Uterus (tissue), 4 donors: Measurements from ENCODE around the gene TSPAN9. TPM values are rescaled to one million over a fixed set of nuclear protein-coding genes. Genes with fewer than 3 reads are reported as not detected.

Experiments
- DNase-seq, 2 donors: peaks; one replicate each; pipeline ENCODE4 v3.0.0-alpha.2; 2019 to 2020
- H3K27ac ChIP-seq, 2 donors: fragments of 200-600 bp; sonication (generic); 1 replicate in 1 of 2; 2 replicates in 1 of 2; pipeline ENCODE4 v1.5.1; 2016 to 2018
- H3K27me3 ChIP-seq, 2 donors: fragments of 200-600 bp; sonication (generic); one replicate each; pipeline ENCODE4 v1.5.1; 2018 to 2019; ENCODE audit warnings: control low read depth in 1 of 2
- H3K36me3 ChIP-seq, 2 donors: fragments of 200-600 bp; sonication (generic); one replicate each; pipeline ENCODE4 v1.5.1; 2019; ENCODE audit warnings: control low read depth in 1 of 2
- H3K4me1 ChIP-seq, 2 donors: fragments of 200-600 bp; sonication (generic); one replicate each; pipeline ENCODE4 v1.5.1; 2018 to 2019; ENCODE audit warnings: control low read depth in 1 of 2
- H3K4me3 ChIP-seq, 2 donors: fragments of 200-600 bp; sonication (generic); 1 replicate in 1 of 2; 2 replicates in 1 of 2; pipeline ENCODE4 v1.5.1; 2018 to 2019; ENCODE audit warnings: mild to moderate bottlenecking in 1 of 2
- H3K9me3 ChIP-seq, 2 donors: fragments of 200-600 bp; sonication (generic); one replicate each; pipeline ENCODE4 v1.5.1; 2019; ENCODE audit warnings: control low read depth in 1 of 2
- POLR2A ChIP-seq, 2 donors: fragments of 450-650 bp; IDR thresholded peaks; one replicate each; pipeline ENCODE4 v1.6.1; 2016; ENCODE audit warnings: antibody characterized with exemption in 2 of 2, mild to moderate bottlenecking in 1 of 2, moderate library complexity in 1 of 2
- intact Hi-C: fragments of 100-400 bp; cut with DNase I; formaldehyde crosslinking; loops from one replicate; pipeline ENCODE4 v1.15.1; 2023; ENCODE audit warnings: low total_unique reads
- total RNA-seq, 4 donors: library from RNA; depleted of rRNA in 3 of 4; stranded (reverse); fragments of >200 nt in 3 of 4; gene quantifications; one replicate each; pipeline versions ENCODE4 v1.1.0 to v1.2.4, GENCODE V29; 2014 to 2023
- TF ChIP-seq, protein P1 (sequence below), 4 experiments: fragments of 200-600 bp in 2 of 4; fragments of 450-650 bp in 2 of 4; sonication (generic) in 2 of 4; IDR thresholded peaks; one replicate each; pipeline ENCODE4 v1.5.1; 2016 to 2019; ENCODE audit warnings: antibody characterized with exemption in 4 of 4, mild to moderate bottlenecking in 2 of 4, moderate library complexity in 1 of 4
- donor health status: DM: yes; HTN: yes; CAD: no.

The TSPAN9 gene
- total RNA-seq, 4 donors from 2014 or later, result 47.9 to 106 (median 65.1) TPM

DNA sequence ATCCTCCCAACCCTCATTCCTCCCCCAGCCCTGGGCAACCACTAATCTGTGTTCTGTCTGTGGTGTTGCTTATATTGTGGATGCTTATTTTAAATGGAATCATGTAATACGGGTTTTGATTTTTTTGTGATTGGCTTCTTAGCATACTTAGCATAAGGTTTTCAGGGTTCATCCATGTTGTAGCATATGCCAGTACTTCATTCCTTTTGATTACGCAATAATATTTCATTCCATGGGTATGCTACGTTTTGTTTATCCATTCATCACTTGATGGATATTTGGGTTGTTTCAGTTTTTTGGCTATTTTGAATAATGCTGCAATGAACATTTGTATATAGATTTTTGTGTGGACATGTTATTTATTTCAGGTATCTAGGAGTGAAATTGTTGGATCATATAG is 82.9 kb downstream of the TSPAN9 start:
- Histone ChIP-seq H3K9me3 (no peaks in the 10 kb centered on the region), H3K4me3 (no peak overlapping the region), H3K4me1 (peaks cover 0 to 11% of the 10 kb centered on the region in 2 donors), H3K27ac (peak overlapping the region in 1 of 2 donors; percentile 96), H3K27me3 (no peaks in the 10 kb centered on the region), H3K36me3 (no peaks in the 10 kb centered on the region)
- TF ChIP-seq, protein P1, sequence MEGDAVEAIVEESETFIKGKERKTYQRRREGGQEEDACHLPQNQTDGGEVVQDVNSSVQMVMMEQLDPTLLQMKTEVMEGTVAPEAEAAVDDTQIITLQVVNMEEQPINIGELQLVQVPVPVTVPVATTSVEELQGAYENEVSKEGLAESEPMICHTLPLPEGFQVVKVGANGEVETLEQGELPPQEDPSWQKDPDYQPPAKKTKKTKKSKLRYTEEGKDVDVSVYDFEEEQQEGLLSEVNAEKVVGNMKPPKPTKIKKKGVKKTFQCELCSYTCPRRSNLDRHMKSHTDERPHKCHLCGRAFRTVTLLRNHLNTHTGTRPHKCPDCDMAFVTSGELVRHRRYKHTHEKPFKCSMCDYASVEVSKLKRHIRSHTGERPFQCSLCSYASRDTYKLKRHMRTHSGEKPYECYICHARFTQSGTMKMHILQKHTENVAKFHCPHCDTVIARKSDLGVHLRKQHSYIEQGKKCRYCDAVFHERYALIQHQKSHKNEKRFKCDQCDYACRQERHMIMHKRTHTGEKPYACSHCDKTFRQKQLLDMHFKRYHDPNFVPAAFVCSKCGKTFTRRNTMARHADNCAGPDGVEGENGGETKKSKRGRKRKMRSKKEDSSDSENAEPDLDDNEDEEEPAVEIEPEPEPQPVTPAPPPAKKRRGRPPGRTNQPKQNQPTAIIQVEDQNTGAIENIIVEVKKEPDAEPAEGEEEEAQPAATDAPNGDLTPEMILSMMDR (IDR thresholded peaks at IDR 0.05), result no peak
- no peak for TF ChIP-seq POLR2A (IDR thresholded peaks at IDR 0.05)
- no peak for DNase-seq
- intact Hi-C loops, result no loop called here

DNA sequence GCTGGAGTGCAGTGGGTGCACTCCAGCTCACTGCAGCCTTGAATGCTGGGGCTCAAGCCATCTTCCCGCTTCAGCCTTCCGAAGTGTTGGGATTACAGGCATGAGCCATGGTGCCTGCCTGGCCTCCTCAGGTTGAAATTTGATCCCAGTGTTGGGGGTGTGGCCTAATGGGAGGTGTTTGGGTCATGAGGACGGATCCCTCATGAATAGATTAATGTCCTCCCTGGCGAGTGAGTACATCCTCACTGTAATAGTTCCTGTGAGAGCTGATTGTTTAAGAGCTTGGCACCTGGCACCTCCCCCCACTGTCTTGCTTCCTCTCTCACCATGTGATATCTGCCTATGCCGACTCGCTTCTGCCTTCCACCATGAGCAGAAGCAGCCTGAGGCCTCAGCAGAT is 84.7 kb downstream of the TSPAN9 start:
- TF ChIP-seq, protein P1 (IDR thresholded peaks at IDR 0.05), result no peak
- TF ChIP-seq POLR2A (IDR thresholded peaks at IDR 0.05), result no peak
- no peak overlapping the region for H3K27ac ChIP-seq
- intact Hi-C loops, result no loop called here
- H3K9me3 ChIP-seq, result no peaks in the 10 kb centered on the region
- DNase-seq, result no peak
- no peaks in the 10 kb centered on the region for H3K36me3 ChIP-seq
- H3K4me3 ChIP-seq, result no peak overlapping the region
- peaks cover 0 to 11% of the 10 kb centered on the region in 2 donors for H3K4me1 ChIP-seq
- no peaks in the 10 kb centered on the region for H3K27me3 ChIP-seq

DNA sequence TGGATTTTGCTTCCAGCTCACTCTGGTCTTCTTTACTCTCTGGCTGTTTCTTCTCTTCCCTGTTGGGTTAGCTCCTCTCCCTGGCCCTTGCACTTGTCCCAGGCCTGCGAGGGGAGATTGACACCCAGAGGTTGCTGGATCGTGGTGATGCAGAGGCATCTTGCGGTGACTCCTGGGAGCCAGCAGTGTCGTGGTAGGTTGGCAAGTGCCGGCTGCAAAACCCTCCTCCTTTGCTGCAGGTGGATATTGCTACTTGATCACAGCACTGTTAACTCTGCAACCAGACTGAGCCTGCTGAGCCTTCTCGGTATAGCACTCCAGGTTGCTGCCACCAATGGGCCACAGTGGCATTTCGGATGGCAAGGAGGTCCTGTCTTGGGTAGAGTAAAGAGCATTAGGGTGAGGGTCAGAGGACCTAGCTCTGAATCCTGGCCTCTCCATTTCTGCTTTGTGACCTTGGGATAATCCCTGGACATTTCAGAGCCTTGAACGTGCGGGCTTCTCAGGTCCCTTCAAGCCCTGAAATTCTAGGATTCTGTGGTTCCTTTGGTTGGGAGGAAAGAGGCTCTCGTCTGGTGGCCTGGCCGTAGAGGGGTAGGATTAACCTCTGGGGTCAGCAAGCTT is 87.4 kb downstream of the TSPAN9 start:
- TF ChIP-seq, protein P1 (IDR thresholded peaks at IDR 0.05), result no peak
- TF ChIP-seq POLR2A (IDR thresholded peaks at IDR 0.05), result no peak
- H3K9me3 ChIP-seq, result no peaks in the 10 kb centered on the region
- H3K27ac ChIP-seq, result no peak overlapping the region
- DNase-seq, result no peak
- H3K27me3 ChIP-seq, result no peaks in the 10 kb centered on the region
- intact Hi-C loops, result no loop called here
- no peak overlapping the region for H3K4me3 ChIP-seq
- H3K4me1 ChIP-seq, result peaks cover 0 to 5% of the 10 kb centered on the region in 2 donors
- H3K36me3 ChIP-seq, result no peaks in the 10 kb centered on the region

DNA sequence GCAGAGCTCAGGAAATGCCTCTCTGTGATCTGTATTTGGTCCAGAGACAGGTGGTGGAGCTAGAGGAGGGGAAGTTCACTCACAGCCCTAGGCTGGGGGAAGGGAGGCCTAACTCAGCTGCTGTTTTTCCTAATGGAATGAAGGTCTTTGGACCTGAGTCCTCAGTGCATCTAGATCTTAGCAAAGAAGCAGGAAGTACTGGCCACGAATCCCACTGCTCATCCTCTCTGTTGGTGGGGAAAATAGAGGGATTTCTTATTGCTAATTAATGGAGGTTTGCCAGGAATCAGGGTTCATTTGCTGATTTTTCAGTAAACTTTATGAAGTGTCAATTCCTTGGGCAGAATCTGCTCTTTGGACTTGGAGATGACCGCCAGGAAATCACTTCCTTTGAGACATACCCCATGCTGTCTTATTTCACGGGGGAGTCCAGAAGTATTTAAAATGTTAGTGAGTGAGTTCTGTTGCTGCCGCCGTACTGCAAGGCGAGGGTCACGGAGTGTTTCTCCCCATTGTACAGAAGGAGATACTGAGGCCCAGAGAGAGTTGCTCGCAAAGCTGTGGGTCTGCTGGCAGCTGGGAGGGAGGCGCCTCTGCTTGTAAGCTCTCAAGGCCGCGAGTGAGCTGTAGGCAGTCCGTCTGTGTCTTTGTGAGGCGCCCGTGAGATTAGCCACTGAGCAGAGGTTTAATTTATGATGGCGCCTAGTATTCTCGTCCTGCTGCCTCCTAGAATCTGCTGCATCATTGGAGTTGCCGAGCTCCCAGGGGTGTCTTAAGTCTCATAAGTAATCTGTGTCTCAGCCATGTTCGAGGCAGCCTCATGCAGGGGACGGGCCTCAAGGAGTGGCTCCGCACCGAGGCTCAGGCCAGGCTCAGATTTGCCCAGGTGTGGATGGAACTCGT is 88.2 kb downstream of the TSPAN9 start:
- Histone ChIP-seq H3K27me3 (no peaks in the 10 kb centered on the region), H3K36me3 (no peaks in the 10 kb centered on the region), H3K4me1 (no peaks in the 10 kb centered on the region), H3K9me3 (no peaks in the 10 kb centered on the region), H3K4me3 (no peak overlapping the region), H3K27ac (no peak overlapping the region)
- TF ChIP-seq, protein P1 (IDR thresholded peaks at IDR 0.05), result no peak
- no peak for TF ChIP-seq POLR2A (IDR thresholded peaks at IDR 0.05)
- no peak for DNase-seq
- intact Hi-C loops, result no loop called here

DNA sequence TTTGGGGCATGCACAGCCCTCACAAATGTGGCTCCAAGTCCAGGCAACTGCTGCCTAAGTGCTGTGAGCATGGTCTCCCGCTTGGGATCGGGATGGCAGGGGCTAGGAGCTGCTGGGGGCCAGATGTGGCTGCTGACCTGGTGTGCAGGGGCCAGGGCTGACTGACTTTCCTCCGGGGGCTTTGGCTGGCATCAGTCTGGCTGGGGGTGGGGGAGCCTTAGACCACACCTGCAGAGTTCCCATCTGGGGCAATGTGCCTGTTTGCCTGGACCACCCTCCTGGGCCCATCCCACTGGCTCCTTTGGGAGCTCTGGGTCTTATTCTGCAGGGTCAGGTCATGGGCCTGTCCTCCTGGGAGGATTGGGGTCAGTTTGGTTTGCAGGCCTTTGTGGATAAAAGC is 90.5 kb downstream of the TSPAN9 start:
- intact Hi-C loops, result no loop called here
- Histone ChIP-seq H3K27me3 (no peaks in the 10 kb centered on the region), H3K36me3 (no peaks in the 10 kb centered on the region), H3K4me1 (no peaks in the 10 kb centered on the region), H3K27ac (peak overlapping the region in 1 of 2 donors; percentile 84), H3K4me3 (no peak overlapping the region), H3K9me3 (no peaks in the 10 kb centered on the region)
- TF ChIP-seq, protein P1 (IDR thresholded peaks at IDR 0.05), result no peak
- no peak for TF ChIP-seq POLR2A (IDR thresholded peaks at IDR 0.05)
- no peak for DNase-seq
